Large intestine (tissue), 3 donors: ENCODE data around the gene CNBP. TPM values are rescaled to one million over a fixed set of nuclear protein-coding genes. Genes with fewer than 3 reads are reported as not detected.

Source experiments
- DNase-seq, 2 donors: peaks; one replicate each; pipeline versions ENCODE4 v3.0.0 to v3.0.0-alpha.2; 2013
- H3K27ac ChIP-seq: one replicate; pipeline ENCODE4 v1.5.1; 2013; ENCODE audit warnings: low read length
- H3K27me3 ChIP-seq: 2 replicates; pipeline ENCODE4 v1.6.1; 2013; ENCODE audit warnings: low read length; ENCODE audit not compliant: control insufficient read depth, insufficient read depth
- H3K36me3 ChIP-seq: 2 replicates; pipeline ENCODE4 v1.6.1; 2013; ENCODE audit warnings: low read length; ENCODE audit not compliant: control insufficient read depth, insufficient read depth
- H3K4me1 ChIP-seq: one replicate; pipeline ENCODE4 v1.6.1; 2013; ENCODE audit warnings: low read length; ENCODE audit not compliant: control insufficient read depth, insufficient read depth
- H3K4me3 ChIP-seq: one replicate; pipeline ENCODE4 v1.5.1; 2013; ENCODE audit warnings: low read length
- H3K9me3 ChIP-seq: one replicate; pipeline ENCODE4 v1.6.1; 2013; ENCODE audit warnings: mild to moderate bottlenecking, low read depth, low read length, moderate library complexity; ENCODE audit not compliant: control insufficient read depth
- WGBS: methylation state at CpG from one replicate; pipeline ENCODE4 v1.1.5; 2013; ENCODE audit warnings: low lambda C conversion rate; ENCODE audit not compliant: insufficient coverage; 5-methylcytosine and 5-hydroxymethylcytosine counted together
- polyA plus RNA-seq: library from polyadenylated mRNA; unstranded; fragments of 120-200 nt; gene quantifications from one replicate; pipeline ENCODE4 v1.2.1, GENCODE V29; 2013

Gene CNBP
- polyA plus RNA-seq, 1 donor = 310 TPM

GRCh38 chr3:129121016-129121791 is 62.5 kb downstream of the CNBP start:
- H3K27me3 ChIP-seq = no peaks in the 10 kb centered on the region
- H3K4me3 ChIP-seq = peak overlapping the region; percentile 77
- DNase-seq = no peak
- no CpG with 5 or more reads among the region's 80 CpGs for WGBS
- no peaks in the 10 kb centered on the region for H3K9me3 ChIP-seq
- peak overlapping the region; percentile 70 for H3K27ac ChIP-seq
- peaks cover 46% of the 10 kb centered on the region for H3K4me1 ChIP-seq
- peaks cover 2% of the 10 kb centered on the region for H3K36me3 ChIP-seq

GRCh38 chr3:129120254-129121004 is 63.3 kb downstream of the CNBP start:
- H3K36me3 ChIP-seq = peaks cover 2% of the 10 kb centered on the region
- DNase-seq = peak; percentile 87 to 91
- no peaks in the 10 kb centered on the region for H3K27me3 ChIP-seq
- peaks cover 46% of the 10 kb centered on the region for H3K4me1 ChIP-seq
- no CpG with 5 or more reads among the region's 18 CpGs for WGBS
- H3K27ac ChIP-seq = peak overlapping the region; percentile 70
- peak overlapping the region; percentile 77 for H3K4me3 ChIP-seq
- no peaks in the 10 kb centered on the region for H3K9me3 ChIP-seq

DNA sequence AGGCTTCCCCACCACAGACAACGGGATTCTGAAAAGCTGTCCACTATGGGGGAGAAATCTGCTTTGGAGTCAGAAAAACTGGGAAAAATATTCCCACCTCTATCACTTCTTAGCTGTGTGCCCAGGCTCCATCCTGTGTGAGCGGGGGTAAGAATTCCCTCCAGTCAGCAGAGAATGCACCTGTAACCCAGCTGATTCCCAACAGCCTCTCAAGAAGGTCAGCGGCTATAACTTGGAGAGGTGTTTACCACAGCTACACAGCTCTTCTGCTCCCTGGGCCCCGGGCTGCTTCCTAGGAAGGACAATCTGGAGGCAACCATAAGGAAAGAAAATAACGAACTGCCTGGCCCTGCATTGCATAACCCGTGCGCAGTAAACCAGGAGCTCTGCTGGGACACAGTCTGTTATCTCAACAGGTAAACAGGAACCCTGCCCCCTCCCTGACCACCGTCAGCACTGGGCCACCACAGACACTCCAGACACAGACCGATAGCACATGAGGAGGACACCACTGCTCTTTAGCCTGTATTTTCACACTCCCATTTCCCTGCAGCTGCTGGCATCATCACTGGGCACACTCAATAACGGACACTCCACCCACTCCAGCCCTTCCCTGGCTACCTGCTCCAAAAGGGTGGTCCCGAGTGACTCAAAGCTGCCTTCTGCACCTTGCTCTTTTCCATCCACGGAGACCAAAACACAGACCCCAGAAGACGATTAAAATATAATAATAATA is 64.2 kb downstream of the CNBP start:
- Histone ChIP-seq H3K27me3 (no peaks in the 10 kb centered on the region), H3K27ac (peak overlapping the region; percentile 70), H3K4me1 (peaks cover 46% of the 10 kb centered on the region), H3K36me3 (peaks cover 4% of the 10 kb centered on the region), H3K4me3 (peak overlapping the region; percentile 77), H3K9me3 (no peaks in the 10 kb centered on the region)
- 20% methylated on average over 1 of the region's 13 CpGs for WGBS
- peak; percentile 85 to 92 for DNase-seq

- Histone ChIP-seq H3K9me3 (no peaks in the 10 kb centered on the region), H3K4me3 (no peak overlapping the region), H3K27ac (peak overlapping the region; percentile 70), H3K27me3 (no peaks in the 10 kb centered on the region), H3K4me1 (peaks cover 46% of the 10 kb centered on the region), H3K36me3 (peaks cover 8% of the 10 kb centered on the region)
- whole genome bisulfite sequencing = 60% methylated on average over 1 of the region's 5 CpGs
- DNase-seq = no peak
Measured at GRCh38 chr3:129118745-129119144, 65.0 kb downstream of the CNBP start.

Other genes with a start within 250 kb of the CNBP start
- 0.78 TPM for gene CFAP92, start 189.8 kb downstream of the CNBP start, polyA plus RNA-seq
- gene EFCC1, start 182.6 kb downstream of the CNBP start, polyA plus RNA-seq = 4.1 TPM
- gene GP9, start 123.1 kb downstream of the CNBP start, polyA plus RNA-seq = 0.18 TPM
- 7.7 TPM for gene RAB43, start 62.1 kb downstream of the CNBP start, polyA plus RNA-seq
- gene ISY1, start 22.8 kb downstream of the CNBP start, polyA plus RNA-seq = 28.6 TPM
- 144 TPM for gene COPG1, start 65.7 kb upstream of the CNBP start, polyA plus RNA-seq
- gene HMCES, start 95.0 kb upstream of the CNBP start, polyA plus RNA-seq = 32.0 TPM
- gene EFCAB12, start 244.7 kb upstream of the CNBP start, polyA plus RNA-seq = 1.5 TPM